ENCODE results near the gene ATP6V0A4. TPM values are rescaled to one million over a fixed set of nuclear protein-coding genes. Genes with fewer than 3 reads are reported as not detected.
A peak's percentile ranks its signal among the peaks of the same experiment; 100 is the strongest.

ATP6V0A4 gene
- total RNA-seq, 1 donor from 2014 or later, result not detected

- no peak for DNase-seq (ENCODE audit: low read depth, low spot score)
These were observed 39.6 kb upstream of the ATP6V0A4 start for GRCh38 chr7:138837627-138838026.

DNA sequence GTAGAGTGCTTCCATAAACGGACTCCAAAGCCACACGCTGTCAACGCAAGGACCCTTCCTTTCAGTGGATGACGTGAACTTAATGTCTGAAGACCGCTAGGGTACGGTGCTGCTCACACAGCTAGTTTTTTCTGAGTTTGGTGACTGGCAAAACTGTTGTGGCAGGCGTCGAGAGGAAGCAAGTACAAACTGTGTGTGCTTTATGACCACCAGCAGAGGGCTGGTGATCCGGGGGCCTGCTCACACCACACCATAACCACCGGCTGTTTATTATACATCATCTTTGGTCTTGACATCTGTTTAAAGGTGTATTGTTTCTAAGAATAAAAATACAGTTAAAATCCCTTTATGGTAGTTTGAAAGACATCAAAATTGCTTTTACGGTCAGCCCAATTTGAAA is 37.1 kb upstream of the ATP6V0A4 start:
- no peaks in the 10 kb centered on the region for H3K9me3 Mint-ChIP-seq
- H3K27me3 Mint-ChIP-seq (ENCODE audit: low read depth), result no peaks in the 10 kb centered on the region
- DNase-seq (ENCODE audit: low read depth, low spot score), result no peak
- H3K4me3 Mint-ChIP-seq, result no peak overlapping the region
- H3K4me1 Mint-ChIP-seq, result peaks cover 5% of the 10 kb centered on the region
- H3K27ac Mint-ChIP-seq (ENCODE audit: unreplicated experiment), result no peak overlapping the region
- peaks cover 25% of the 10 kb centered on the region for H3K36me3 Mint-ChIP-seq (ENCODE audit: low read depth)
- no peak for TF ChIP-seq CTCF (conservative IDR thresholded peaks at IDR 0.05)

More at GRCh38 chr7:138837627-138838026, 39.6 kb upstream of the ATP6V0A4 start:
- H3K36me3 Mint-ChIP-seq (ENCODE audit: low read depth), result peaks cover 28% of the 10 kb centered on the region
- H3K27ac Mint-ChIP-seq (ENCODE audit: unreplicated experiment), result peak overlapping the region; percentile 43
- TF ChIP-seq CTCF (conservative IDR thresholded peaks at IDR 0.05), result no peak
- H3K9me3 Mint-ChIP-seq, result no peaks in the 10 kb centered on the region
- H3K27me3 Mint-ChIP-seq (ENCODE audit: low read depth), result no peaks in the 10 kb centered on the region
- no peak overlapping the region for H3K4me3 Mint-ChIP-seq
- H3K4me1 Mint-ChIP-seq, result peaks cover 5% of the 10 kb centered on the region

- Mint-ChIP-seq H3K36me3 (ENCODE audit: low read depth) (peaks cover 22% of the 10 kb centered on the region), H3K4me3 (no peak overlapping the region), H3K4me1 (peaks cover 5% of the 10 kb centered on the region), H3K9me3 (no peaks in the 10 kb centered on the region), H3K27ac (ENCODE audit: unreplicated experiment) (no peak overlapping the region), H3K27me3 (ENCODE audit: low read depth) (no peaks in the 10 kb centered on the region)
- no peak for TF ChIP-seq CTCF (conservative IDR thresholded peaks at IDR 0.05)
- DNase-seq (ENCODE audit: low read depth, low spot score), result no peak
These were observed 36.6 kb upstream of the ATP6V0A4 start for GRCh38 chr7:138834583-138834982.

GRCh38 chr7:138833596-138833995 is 35.6 kb upstream of the ATP6V0A4 start:
- Mint-ChIP-seq H3K4me3 (no peak overlapping the region), H3K9me3 (no peaks in the 10 kb centered on the region), H3K27ac (ENCODE audit: unreplicated experiment) (peak overlapping the region; percentile 4), H3K27me3 (ENCODE audit: low read depth) (no peaks in the 10 kb centered on the region), H3K36me3 (ENCODE audit: low read depth) (peaks cover 19% of the 10 kb centered on the region), H3K4me1 (peaks cover 5% of the 10 kb centered on the region)
- TF ChIP-seq CTCF (conservative IDR thresholded peaks at IDR 0.05), result no peak
- DNase-seq (ENCODE audit: low read depth, low spot score), result no peak

GRCh38 chr7:138832966-138833365 is 35.0 kb upstream of the ATP6V0A4 start:
- TF ChIP-seq CTCF (conservative IDR thresholded peaks at IDR 0.05), result no peak
- Mint-ChIP-seq H3K36me3 (ENCODE audit: low read depth) (peaks cover 19% of the 10 kb centered on the region), H3K27ac (ENCODE audit: unreplicated experiment) (no peak overlapping the region), H3K27me3 (ENCODE audit: low read depth) (no peaks in the 10 kb centered on the region), H3K9me3 (no peaks in the 10 kb centered on the region), H3K4me1 (peaks cover 5% of the 10 kb centered on the region), H3K4me3 (no peak overlapping the region)
- DNase-seq (ENCODE audit: low read depth, low spot score), result no peak

- peaks cover 5% of the 10 kb centered on the region for H3K4me1 Mint-ChIP-seq
- no peak for TF ChIP-seq CTCF (conservative IDR thresholded peaks at IDR 0.05)
- no peak overlapping the region for H3K4me3 Mint-ChIP-seq
- no peak overlapping the region for H3K27ac Mint-ChIP-seq (ENCODE audit: unreplicated experiment)
- H3K9me3 Mint-ChIP-seq, result peaks cover 8% of the 10 kb centered on the region
- no peak for DNase-seq (ENCODE audit: low read depth, low spot score)
- peaks cover 11% of the 10 kb centered on the region for H3K36me3 Mint-ChIP-seq (ENCODE audit: low read depth)
- no peaks in the 10 kb centered on the region for H3K27me3 Mint-ChIP-seq (ENCODE audit: low read depth)
These were observed 31.3 kb upstream of the ATP6V0A4 start for GRCh38 chr7:138829335-138829734.

Data from neural crest cell (in vitro differentiated cells).